Activated T-helper 17 cell treated with anti-CD3 and anti-CD28 coated beads, Interleukin-2, amount 50 U/mL, for 72 hours (primary cell): ENCODE measurements around the gene S100B. TPM values are rescaled to one million over a fixed set of nuclear protein-coding genes. Genes with fewer than 3 reads are reported as not detected.

Source experiments
- ATAC-seq: fragments of 150-1000 bp; cut with Tn5 transposase; replicated peaks from 2 replicates; pipeline ENCODE4 v1.10.0; 2021; ENCODE audit warnings: mild to moderate bottlenecking, moderate library complexity
- H3K27ac Mint-ChIP-seq: one replicate; pipeline ENCODE4 v1.8.0; 2022; ENCODE audit warnings: mixed read lengths
- H3K27me3 Mint-ChIP-seq: one replicate; pipeline ENCODE4 v1.8.0; 2022; ENCODE audit warnings: mixed read lengths
- H3K36me3 Mint-ChIP-seq: one replicate; pipeline ENCODE4 v1.8.0; 2022; ENCODE audit warnings: low read depth, mild to moderate bottlenecking, mixed read lengths
- H3K4me1 Mint-ChIP-seq: one replicate; pipeline ENCODE4 v1.8.0; 2022; ENCODE audit warnings: mixed read lengths
- H3K4me3 Mint-ChIP-seq: one replicate; pipeline ENCODE4 v1.8.0; 2022; ENCODE audit warnings: mild to moderate bottlenecking, mixed read lengths
- H3K9me3 Mint-ChIP-seq: one replicate; pipeline ENCODE4 v1.8.0; 2022; ENCODE audit warnings: mixed read lengths
- total RNA-seq, 2 donors: library from RNA; stranded (reverse); gene quantifications; one replicate each; pipeline ENCODE4 v1.2.3, GENCODE V29; 2022

Gene S100B
- not detected for total RNA-seq

DNA sequence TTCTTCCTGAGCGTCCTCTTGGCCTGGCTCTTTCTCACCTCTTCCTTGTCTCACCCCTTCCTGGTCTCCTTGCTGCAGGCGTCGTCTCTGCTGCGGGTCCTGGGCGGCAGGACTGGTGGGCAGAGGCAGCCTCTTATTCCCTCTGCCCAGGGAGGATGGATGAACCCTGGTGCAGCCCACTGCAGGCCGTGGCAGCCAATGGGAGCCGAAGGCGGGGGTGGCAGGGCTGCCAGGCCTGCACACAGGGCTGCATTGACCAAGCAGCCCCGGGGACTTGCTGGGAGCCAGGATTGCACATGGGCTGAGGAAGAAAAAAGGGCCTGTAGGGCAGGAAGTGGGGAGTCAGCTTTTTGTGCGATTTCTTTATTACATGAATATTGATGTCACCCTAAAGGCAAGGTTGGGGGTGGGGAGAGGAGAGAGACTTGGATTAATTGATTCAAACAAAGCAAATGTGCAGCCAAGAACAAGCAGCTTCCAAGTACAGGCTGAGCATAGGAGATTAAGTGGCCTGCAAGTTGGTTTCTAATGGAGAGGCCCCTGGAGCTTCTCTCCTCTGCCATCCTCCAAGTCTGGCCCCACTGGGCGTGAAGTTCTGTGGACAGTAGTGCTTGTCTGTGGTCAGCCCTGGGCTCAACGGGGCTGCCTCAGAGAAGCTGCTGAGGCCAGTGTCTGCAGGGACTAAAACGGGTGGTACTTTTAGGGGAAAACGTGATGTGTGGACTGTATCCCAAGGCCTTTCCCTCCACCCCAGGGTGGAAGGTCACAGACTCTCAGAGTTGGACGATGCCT, at the start of gene S100B:
TSS of gene S100B (minus strand) at position 108 of the 792 bp plus-strand sequence. CDS start 2,667 bp downstream, outside the sequence.
- Mint-ChIP-seq H3K27me3 (no peaks in the 10 kb centered on the region), H3K4me1 (peaks cover 19% of the 10 kb centered on the region), H3K4me3 (peak within 1 kb of the TSS; percentile 48), H3K9me3 (no peaks in the 10 kb centered on the region), H3K36me3 (no peaks in the 10 kb centered on the region), H3K27ac (peak within 1 kb of the TSS; percentile 32)
- ATAC-seq: no peak

DNA sequence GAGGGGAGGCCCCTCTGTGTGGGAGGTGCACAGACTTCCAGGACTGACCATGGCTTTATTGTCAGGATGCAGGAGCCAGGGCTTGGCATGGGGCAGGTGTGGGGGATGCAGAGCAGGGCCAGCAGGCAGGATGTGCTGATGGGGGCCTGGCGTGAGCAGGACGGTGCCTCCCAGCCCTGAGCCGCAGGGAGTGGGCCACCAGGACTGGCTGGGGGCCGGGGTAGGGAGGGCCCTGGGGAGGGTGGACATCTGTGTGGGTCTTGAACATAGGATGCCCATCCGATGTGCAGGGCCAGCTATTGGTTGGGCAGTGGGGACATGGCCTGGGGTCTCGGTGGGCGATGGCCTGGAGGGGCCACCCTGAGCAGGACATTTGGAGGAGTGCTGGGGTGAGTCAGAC, 46.2 kb upstream of the S100B start:
- H3K36me3 Mint-ChIP-seq: peaks cover 100% of the 10 kb centered on the region
- H3K4me3 Mint-ChIP-seq: no peak overlapping the region
- no peaks in the 10 kb centered on the region for H3K27me3 Mint-ChIP-seq
- H3K9me3 Mint-ChIP-seq: peaks cover 7% of the 10 kb centered on the region
- ATAC-seq: no peak
- H3K27ac Mint-ChIP-seq: no peak overlapping the region
- peaks cover 7% of the 10 kb centered on the region for H3K4me1 Mint-ChIP-seq

DNA sequence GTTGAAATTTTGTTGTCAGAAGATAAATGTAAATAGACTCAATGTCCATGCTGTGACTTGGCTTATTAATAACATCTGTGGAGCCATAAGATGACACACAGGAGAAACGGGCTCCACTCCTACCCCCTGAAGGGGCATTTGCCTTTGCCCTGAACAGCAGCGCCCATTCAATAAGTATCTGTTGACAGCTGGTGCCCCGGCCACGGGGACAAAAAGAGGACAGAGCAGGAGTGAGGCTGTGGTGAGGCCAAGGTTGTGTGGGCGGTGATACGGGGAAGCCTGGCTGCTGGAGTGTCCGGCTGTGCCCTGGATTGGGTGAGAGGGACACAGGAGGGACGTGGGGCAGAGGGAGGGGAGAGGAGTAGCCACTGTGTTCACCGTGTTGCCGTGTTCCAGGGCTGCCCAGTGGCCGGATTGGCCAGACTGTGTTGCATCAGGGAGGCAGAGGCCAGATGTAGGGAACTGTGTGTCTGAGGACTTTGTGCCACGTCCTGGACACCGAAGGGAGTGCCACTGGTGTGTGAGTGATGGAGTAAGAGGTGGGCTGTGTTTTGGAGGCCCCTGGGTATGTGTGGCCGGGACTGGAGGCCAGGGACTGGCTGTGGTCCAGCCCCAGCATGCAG, 45.7 kb upstream of the S100B start:
- no peak for ATAC-seq
- no peaks in the 10 kb centered on the region for H3K27me3 Mint-ChIP-seq
- peak overlapping the region; percentile 22 for H3K27ac Mint-ChIP-seq
- H3K9me3 Mint-ChIP-seq: peaks cover 7% of the 10 kb centered on the region
- H3K4me3 Mint-ChIP-seq: no peak overlapping the region
- H3K36me3 Mint-ChIP-seq: peaks cover 100% of the 10 kb centered on the region
- peaks cover 10% of the 10 kb centered on the region for H3K4me1 Mint-ChIP-seq

DNA sequence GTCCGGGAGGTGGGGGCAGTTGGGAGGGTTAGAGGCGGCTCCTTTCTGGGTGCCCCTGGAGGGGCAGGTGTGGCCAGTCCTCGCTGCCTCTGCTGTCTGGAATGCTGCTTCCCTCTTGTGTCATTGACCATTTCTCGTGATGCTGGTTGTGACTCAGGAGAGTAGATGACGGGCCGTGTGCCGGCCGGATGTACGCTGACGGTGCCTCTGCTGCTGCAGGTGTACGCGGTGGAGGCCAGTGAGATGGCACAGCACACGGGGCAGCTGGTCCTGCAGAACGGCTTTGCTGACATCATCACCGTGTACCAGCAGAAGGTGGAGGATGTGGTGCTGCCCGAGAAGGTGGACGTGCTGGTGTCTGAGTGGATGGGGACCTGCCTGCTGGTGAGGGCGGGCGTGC, 44.5 kb upstream of the S100B start:
- H3K36me3 Mint-ChIP-seq: peaks cover 100% of the 10 kb centered on the region
- ATAC-seq: no peak
- H3K27ac Mint-ChIP-seq: no peak overlapping the region
- H3K27me3 Mint-ChIP-seq: no peaks in the 10 kb centered on the region
- peaks cover 6% of the 10 kb centered on the region for H3K9me3 Mint-ChIP-seq
- no peak overlapping the region for H3K4me3 Mint-ChIP-seq
- peaks cover 10% of the 10 kb centered on the region for H3K4me1 Mint-ChIP-seq

DNA sequence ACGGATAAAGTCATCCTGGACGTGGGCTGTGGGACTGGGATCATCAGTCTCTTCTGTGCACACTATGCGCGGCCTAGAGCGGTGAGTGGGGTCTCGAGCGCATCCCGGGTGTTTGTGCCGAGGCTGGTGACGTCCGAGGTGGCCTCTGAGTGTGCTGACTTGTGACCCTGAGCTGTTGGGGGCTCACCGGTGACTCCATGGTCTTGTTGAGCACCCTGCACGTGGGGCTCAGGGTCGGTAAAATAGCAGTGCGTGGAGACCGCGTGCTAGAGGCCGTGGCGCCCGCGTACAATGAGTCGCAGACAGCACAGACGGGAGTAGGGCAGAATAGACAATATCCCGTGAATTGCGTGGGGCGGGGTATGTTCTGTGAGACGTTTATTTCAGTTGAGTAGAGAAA, 43.7 kb upstream of the S100B start:
- no peak overlapping the region for H3K4me3 Mint-ChIP-seq

DNA sequence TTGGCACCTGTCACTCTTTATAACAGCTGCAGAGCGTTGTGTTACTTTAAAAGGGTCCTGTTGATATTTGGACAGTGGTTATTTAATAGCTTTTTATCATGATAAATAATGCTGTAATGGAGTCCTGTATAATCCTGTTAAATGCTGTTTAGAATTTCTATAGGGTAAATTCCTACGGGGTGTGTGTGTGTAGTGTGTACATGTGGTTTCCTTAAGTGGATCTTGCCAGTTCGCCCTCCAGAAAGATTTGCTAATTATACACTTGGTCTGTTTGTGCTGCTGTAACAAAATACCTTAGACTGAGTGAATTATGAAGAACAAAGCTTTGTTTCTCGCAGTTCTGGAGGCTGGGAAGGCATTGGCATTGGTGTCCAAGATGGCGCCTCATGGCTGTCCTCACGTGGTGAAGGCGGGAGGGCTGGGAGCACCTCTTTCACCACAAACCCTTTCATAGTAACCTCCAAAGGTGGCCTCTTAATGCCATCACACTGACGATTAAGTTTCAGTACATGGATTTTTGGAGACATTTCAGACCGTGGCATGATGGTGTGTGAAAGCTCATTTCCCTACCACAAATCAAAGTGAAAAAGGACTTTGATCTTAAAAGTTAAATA, 41.8 kb upstream of the S100B start:
- no peak for ATAC-seq
- H3K9me3 Mint-ChIP-seq: no peaks in the 10 kb centered on the region
- no peaks in the 10 kb centered on the region for H3K27me3 Mint-ChIP-seq
- no peak overlapping the region for H3K4me3 Mint-ChIP-seq
- H3K36me3 Mint-ChIP-seq: peaks cover 100% of the 10 kb centered on the region
- H3K4me1 Mint-ChIP-seq: peaks cover 13% of the 10 kb centered on the region
- H3K27ac Mint-ChIP-seq: peak overlapping the region; percentile 9

More for the DNA sequence above, 43.7 kb upstream of the S100B start:
- H3K9me3 Mint-ChIP-seq: no peaks in the 10 kb centered on the region
- H3K27ac Mint-ChIP-seq: no peak overlapping the region
- peaks cover 10% of the 10 kb centered on the region for H3K4me1 Mint-ChIP-seq
- H3K27me3 Mint-ChIP-seq: no peaks in the 10 kb centered on the region
- peaks cover 100% of the 10 kb centered on the region for H3K36me3 Mint-ChIP-seq
- ATAC-seq: no peak

DNA sequence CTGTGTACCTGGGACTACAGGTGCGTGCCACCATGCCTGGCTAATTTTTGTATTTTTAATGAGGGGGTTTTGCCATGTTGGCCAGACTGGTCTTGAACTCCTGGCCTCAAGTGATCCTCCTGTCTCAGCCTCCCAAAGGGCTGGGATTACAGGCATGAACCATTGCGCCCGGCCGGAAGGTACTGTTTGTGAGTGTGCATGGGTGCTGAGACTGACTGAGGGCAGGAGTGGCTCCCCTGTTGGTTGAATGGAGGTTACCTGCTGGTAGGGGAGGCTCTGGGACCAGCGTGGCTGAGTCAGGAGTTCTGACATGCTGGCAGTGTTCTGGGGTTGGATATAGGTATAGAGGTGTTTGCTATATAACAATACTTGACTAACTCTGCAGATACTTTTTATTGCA, 41.0 kb upstream of the S100B start:
- Mint-ChIP-seq H3K4me3 (no peak overlapping the region), H3K9me3 (no peaks in the 10 kb centered on the region), H3K36me3 (peaks cover 100% of the 10 kb centered on the region), H3K4me1 (peaks cover 15% of the 10 kb centered on the region), H3K27ac (peak overlapping the region; percentile 9), H3K27me3 (no peaks in the 10 kb centered on the region)
- no peak for ATAC-seq

DNA sequence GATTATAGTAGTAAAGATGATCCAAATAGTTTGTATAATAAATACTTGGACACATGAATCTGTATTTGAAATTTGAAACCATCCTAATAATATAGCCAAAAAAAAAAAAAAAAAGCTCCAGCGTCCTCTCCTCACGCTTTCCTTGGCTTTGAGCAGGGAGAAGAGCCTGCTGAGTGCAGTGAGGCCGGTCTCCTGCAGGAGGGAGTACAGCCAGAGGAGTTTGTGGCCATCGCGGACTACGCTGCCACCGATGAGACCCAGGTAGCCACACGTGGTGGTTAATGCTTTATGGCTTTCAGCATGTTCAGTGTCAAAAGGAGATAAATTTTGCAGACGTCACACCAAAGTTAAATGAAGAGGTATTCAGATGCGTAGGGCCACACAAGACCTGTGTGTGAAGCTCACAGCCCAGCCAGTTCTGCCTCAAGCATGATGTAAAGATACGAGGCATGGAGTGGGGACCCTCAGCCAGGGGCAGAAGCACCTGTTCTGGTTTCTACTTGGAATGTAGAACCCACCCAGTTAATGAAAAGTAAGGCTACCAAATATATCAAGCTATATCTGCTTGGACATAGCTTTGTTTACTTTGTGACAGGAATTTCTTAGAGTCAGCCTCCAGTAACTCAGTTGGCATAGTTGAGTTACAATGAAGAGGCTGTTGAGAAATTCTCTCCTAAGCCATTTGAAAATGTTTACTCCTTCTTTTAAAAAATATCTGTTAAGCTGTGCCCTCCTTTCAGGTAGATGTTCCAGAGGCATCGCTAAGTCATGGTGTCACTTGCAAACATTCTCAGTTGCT, 38.7 kb upstream of the S100B start:
- Mint-ChIP-seq H3K36me3 (peaks cover 100% of the 10 kb centered on the region), H3K27ac (no peak overlapping the region), H3K4me3 (no peak overlapping the region), H3K4me1 (peaks cover 27% of the 10 kb centered on the region), H3K9me3 (no peaks in the 10 kb centered on the region), H3K27me3 (no peaks in the 10 kb centered on the region)
- no peak for ATAC-seq

DNA sequence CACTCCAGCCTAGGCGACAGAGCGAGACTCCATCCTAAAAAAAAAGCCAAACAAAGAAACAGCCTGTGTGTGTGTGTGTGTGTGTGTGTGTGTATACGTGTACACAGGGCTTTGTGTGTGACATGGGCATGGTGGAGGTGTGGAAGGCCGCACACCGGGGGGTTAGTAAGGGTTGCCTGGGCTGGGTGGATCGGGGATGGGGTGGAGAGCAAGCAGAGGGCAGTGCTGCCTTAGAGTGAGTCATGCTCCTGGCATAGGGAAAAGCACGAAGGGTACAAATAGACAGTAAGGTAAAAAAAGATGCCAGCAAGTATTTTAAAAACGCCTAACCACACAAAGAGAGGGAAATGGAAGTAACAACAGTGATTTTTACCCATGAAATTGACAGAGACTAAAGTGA, 36.8 kb upstream of the S100B start:
- Mint-ChIP-seq H3K27ac (no peak overlapping the region), H3K27me3 (no peaks in the 10 kb centered on the region), H3K4me1 (peaks cover 40% of the 10 kb centered on the region), H3K4me3 (no peak overlapping the region), H3K36me3 (peaks cover 99% of the 10 kb centered on the region), H3K9me3 (no peaks in the 10 kb centered on the region)
- no peak for ATAC-seq

DNA sequence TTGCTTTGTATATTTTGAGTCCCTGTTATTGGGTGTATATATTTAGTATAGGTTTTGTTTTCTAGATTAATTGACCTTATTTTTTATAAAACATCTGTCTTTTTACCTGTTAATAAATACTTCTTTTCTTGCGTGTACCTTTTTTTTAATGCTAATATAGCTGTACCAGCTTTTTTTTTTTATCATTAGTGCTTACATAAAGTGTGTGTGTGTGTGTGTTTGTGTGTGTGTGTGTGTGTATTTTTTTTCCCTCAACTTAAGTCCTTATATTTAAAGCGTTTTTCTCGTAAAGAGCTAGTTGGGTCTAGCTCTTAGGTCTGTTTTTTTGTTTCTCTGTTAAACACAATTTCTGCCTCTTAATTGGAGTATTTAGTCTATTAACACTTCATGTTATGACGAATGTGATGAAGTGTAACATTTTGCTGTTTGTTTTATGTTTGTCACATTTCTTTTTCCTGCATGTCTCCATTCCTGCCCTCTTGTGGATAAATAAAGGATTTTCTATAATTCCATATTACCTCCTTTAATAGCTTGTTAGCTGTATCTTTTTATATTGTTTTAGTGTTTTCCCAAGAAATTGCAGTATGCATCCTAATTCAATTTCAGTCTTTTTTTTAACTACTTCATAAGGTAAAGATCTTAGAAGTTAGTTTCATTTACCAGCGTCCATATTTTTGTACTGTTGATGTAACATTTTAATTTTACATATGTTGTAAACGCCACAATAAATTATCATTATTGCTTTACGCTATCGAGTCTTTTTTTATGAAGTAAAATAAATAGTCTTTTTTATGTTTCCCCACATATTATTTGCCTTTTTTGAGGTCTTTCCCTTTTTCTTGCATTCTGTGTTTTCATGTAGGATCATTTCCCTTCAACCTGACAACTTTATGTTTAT, 34.9 kb upstream of the S100B start:
- Mint-ChIP-seq H3K27me3 (no peaks in the 10 kb centered on the region), H3K4me3 (peak overlapping the region; percentile 99), H3K4me1 (peaks cover 40% of the 10 kb centered on the region), H3K27ac (no peak overlapping the region), H3K36me3 (peaks cover 91% of the 10 kb centered on the region), H3K9me3 (no peaks in the 10 kb centered on the region)
- no peak for ATAC-seq

DNA sequence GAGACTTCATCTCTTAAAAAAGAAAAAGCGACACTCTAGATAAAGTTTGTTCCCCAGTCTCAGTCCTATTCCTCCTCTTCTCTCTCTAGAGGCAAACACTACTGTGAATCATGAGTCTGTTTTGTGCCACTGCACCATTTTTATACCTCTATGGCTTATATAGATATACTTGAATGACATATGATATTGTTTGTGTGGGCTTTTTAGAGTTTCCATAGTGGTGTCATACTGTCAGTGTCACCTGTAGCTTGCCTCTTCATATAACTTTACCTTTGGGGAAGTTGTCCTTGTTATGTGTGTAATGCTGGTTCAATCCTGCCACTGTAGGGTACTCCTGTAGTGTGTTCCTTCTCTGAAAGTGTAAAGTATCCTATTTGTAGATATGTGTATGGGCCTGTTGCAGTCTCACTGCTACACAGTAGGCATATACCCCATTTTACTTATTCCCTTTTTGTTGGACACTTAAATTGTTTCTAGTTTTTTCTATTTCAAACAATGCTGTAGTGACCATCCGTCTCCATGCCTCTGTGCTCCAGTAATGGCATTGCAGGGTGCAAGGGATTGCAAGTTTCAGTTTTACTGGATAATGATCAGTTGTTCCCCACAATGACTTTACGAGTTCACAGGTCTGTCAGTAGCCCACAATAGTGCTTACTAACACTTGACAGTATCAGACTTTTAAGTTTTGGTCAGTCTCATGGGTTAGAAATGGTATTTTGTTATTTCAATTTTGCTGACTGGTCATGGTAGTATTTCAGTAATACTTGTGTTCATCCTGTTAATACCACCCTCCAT, 33.3 kb upstream of the S100B start:
- ATAC-seq: peak; percentile 53
- peaks cover 80% of the 10 kb centered on the region for H3K36me3 Mint-ChIP-seq

DNA sequence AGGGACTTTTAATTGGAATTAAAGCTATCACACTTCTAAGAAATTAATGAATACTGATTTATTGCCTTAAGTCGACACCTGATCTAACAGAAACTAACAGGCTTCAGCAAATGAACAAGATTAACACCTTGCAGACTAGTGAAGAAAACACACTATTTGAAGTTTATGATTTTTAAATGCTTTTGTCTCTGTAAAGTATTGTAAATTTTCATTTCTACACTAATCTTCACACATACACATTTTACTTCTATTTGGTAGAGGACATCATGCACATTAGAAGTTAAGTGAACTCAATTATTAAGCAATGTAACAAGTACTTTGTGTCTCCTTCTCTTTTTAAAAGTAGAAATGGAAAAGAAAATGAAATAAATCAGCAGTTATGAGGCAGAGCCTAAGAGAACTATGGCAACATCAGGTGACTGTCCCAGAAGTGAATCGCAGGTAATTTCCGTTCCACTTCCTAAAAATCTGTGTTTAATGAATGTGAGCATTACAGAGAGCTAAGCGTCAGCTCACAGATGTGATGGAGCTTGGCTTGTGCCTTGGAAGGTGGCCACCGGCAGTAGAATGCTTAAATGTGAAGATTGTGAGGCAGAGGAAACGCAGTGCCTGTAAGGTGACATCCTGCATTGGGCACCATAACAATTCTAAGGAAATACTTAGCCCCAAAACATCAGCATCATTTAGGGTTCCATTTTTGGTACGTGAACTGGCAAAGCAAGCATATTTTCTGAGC, 31.8 kb upstream of the S100B start:
- peak overlapping the region; percentile 99 for H3K4me3 Mint-ChIP-seq
- peak overlapping the region; percentile 97 for H3K27ac Mint-ChIP-seq
- no peak for ATAC-seq
- H3K9me3 Mint-ChIP-seq: no peaks in the 10 kb centered on the region
- no peaks in the 10 kb centered on the region for H3K27me3 Mint-ChIP-seq
- peaks cover 50% of the 10 kb centered on the region for H3K4me1 Mint-ChIP-seq
- H3K36me3 Mint-ChIP-seq: peaks cover 66% of the 10 kb centered on the region

More for the DNA sequence above, 33.3 kb upstream of the S100B start:
- Mint-ChIP-seq H3K27me3 (no peaks in the 10 kb centered on the region), H3K4me1 (peaks cover 53% of the 10 kb centered on the region), H3K27ac (peak overlapping the region; percentile 77), H3K4me3 (peak overlapping the region; percentile 99), H3K9me3 (no peaks in the 10 kb centered on the region)
